H9 (cell line): ENCODE results near the gene MACROD1. TPM values are rescaled to one million over a fixed set of nuclear protein-coding genes. Genes with fewer than 3 reads are reported as not detected.

Experiments used
- DNase-seq: peaks from one replicate; pipeline ENCODE4 v3.0.0-alpha.2; 2017
- H2AFZ ChIP-seq: one replicate; pipeline ENCODE4 v1.6.1; 2013; ENCODE audit warnings: mild to moderate bottlenecking, low read length, control low read depth, moderate library complexity
- H2AK5ac ChIP-seq: 2 replicates; pipeline ENCODE4 v1.6.1; 2013; ENCODE audit warnings: low read length, control low read depth, mixed read lengths; ENCODE audit not compliant: insufficient read length
- H2BK120ac ChIP-seq: one replicate; pipeline ENCODE4 v1.6.1; 2013; ENCODE audit warnings: low read depth, mild to moderate bottlenecking, low read length, control low read depth, inconsistent platforms; ENCODE audit not compliant: poor library complexity, severe bottlenecking
- H2BK12ac ChIP-seq: 2 replicates; pipeline ENCODE4 v1.6.1; 2013; ENCODE audit warnings: low read length, control low read depth, mixed read lengths, low read depth; ENCODE audit not compliant: insufficient read length
- H2BK15ac ChIP-seq: 2 replicates; pipeline ENCODE4 v1.6.1; 2013; ENCODE audit warnings: low read depth, low read length, control low read depth
- H2BK20ac ChIP-seq: one replicate; pipeline ENCODE4 v1.6.1; 2013; ENCODE audit warnings: low read depth, mild to moderate bottlenecking, low read length, control low read depth, inconsistent platforms; ENCODE audit not compliant: poor library complexity, severe bottlenecking
- H2BK5ac ChIP-seq: 2 replicates; pipeline ENCODE4 v1.6.1; 2013; ENCODE audit warnings: low read length, control low read depth, mixed read lengths; ENCODE audit not compliant: insufficient read length
- H3K14ac ChIP-seq: 2 replicates; pipeline ENCODE4 v1.6.1; 2013; ENCODE audit warnings: low read length, control low read depth; ENCODE audit not compliant: insufficient read depth
- H3K18ac ChIP-seq: 2 replicates; pipeline ENCODE4 v1.6.1; 2013; ENCODE audit warnings: low read depth, mild to moderate bottlenecking, mixed read lengths, low read length, control low read depth; ENCODE audit not compliant: insufficient read length
- H3K23ac ChIP-seq: 2 replicates; pipeline ENCODE4 v1.6.1; 2013; ENCODE audit warnings: low read length, control low read depth, mixed read lengths, low read depth; ENCODE audit not compliant: insufficient read length
- H3K23me2 ChIP-seq: 2 replicates; pipeline ENCODE4 v1.6.1; 2013; ENCODE audit warnings: low read depth, mild to moderate bottlenecking, mixed read lengths, low read length, control low read depth; ENCODE audit not compliant: insufficient read length, poor library complexity, severe bottlenecking
- H3K27ac ChIP-seq: 2 replicates; pipeline ENCODE4 v1.5.1; 2013; ENCODE audit warnings: low read length, control low read depth, mixed read lengths, low read depth; ENCODE audit not compliant: insufficient read length
- H3K27me3 ChIP-seq: 2 replicates; pipeline ENCODE4 v1.6.1; 2013; ENCODE audit warnings: low read length, control low read depth, inconsistent platforms; ENCODE audit not compliant: insufficient read depth
- H3K4ac ChIP-seq: 2 replicates; pipeline ENCODE4 v1.6.1; 2013; ENCODE audit warnings: low read depth, mild to moderate bottlenecking, control low read depth, inconsistent platforms, low read length, moderate library complexity
- H3K4me1 ChIP-seq: 2 replicates; pipeline ENCODE4 v1.6.1; 2013; ENCODE audit warnings: low read length, control low read depth, inconsistent platforms; ENCODE audit not compliant: insufficient read depth
- H3K4me2 ChIP-seq: 2 replicates; pipeline ENCODE4 v1.6.1; 2013; ENCODE audit warnings: low read length, control low read depth, mixed read lengths; ENCODE audit not compliant: insufficient read length, insufficient read depth
- H3K56ac ChIP-seq: 2 replicates; pipeline ENCODE4 v1.6.1; 2013; ENCODE audit warnings: low read depth, mild to moderate bottlenecking, mixed read lengths, low read length, control low read depth; ENCODE audit not compliant: insufficient read length
- H3K79me1 ChIP-seq: 2 replicates; pipeline ENCODE4 v1.6.1; 2013; ENCODE audit warnings: low read depth, mild to moderate bottlenecking, moderate library complexity, low read length, control low read depth, inconsistent platforms; ENCODE audit not compliant: insufficient read depth, poor library complexity, severe bottlenecking
- H3K79me2 ChIP-seq: 2 replicates; pipeline ENCODE4 v1.6.1; 2013; ENCODE audit warnings: low read length, control low read depth, inconsistent platforms; ENCODE audit not compliant: insufficient read depth
- H3K9ac ChIP-seq: 2 replicates; pipeline ENCODE4 v1.6.1; 2013; ENCODE audit warnings: low read length, control low read depth, mixed read lengths; ENCODE audit not compliant: insufficient read length; ENCODE audit errors: extremely low read depth
- H3K9me3 ChIP-seq: one replicate; pipeline ENCODE4 v1.6.1; 2013; ENCODE audit warnings: low read depth, low read length, inconsistent platforms; ENCODE audit not compliant: control insufficient read depth
- H3T11ph ChIP-seq: one replicate; pipeline ENCODE4 v1.6.1; 2013; ENCODE audit warnings: mild to moderate bottlenecking, low read length, control low read depth, inconsistent platforms
- H4K20me1 ChIP-seq: one replicate; pipeline ENCODE4 v1.6.1; 2013; ENCODE audit not compliant: control insufficient read depth, insufficient read length, insufficient read depth
- H4K5ac ChIP-seq: 2 replicates; pipeline ENCODE4 v1.6.1; 2013; ENCODE audit warnings: low read depth, mild to moderate bottlenecking, mixed read lengths, low read length, control low read depth; ENCODE audit not compliant: insufficient read length
- H4K8ac ChIP-seq: replicated peaks from 2 replicates; pipeline ENCODE4 v1.6.1; 2013; ENCODE audit warnings: low read length, control low read depth, mixed read lengths, low read depth; ENCODE audit not compliant: insufficient read length
- H4K91ac ChIP-seq: 2 replicates; pipeline ENCODE4 v1.6.1; 2013; ENCODE audit warnings: low read depth, mild to moderate bottlenecking, moderate library complexity, mixed read lengths, low read length, control low read depth; ENCODE audit not compliant: insufficient read length
- H3K27ac Mint-ChIP-seq, 3 experiments: 2 replicates in 2 of 3; 3 replicates in 1 of 3; pipeline ENCODE4 v1.8.0; 2020 to 2021; ENCODE audit warnings: mixed read lengths in 3 of 3, mild to moderate bottlenecking in 1 of 3, moderate library complexity in 1 of 3
- H3K27me3 Mint-ChIP-seq: 2 replicates; pipeline ENCODE4 v1.8.0; 2021; ENCODE audit warnings: low read depth, mild to moderate bottlenecking, moderate library complexity, mixed read lengths
- H3K36me3 Mint-ChIP-seq, 3 experiments: 2 replicates in 2 of 3; 3 replicates in 1 of 3; pipeline ENCODE4 v1.8.0; 2020 to 2021; ENCODE audit warnings: low read depth in 3 of 3, mixed read lengths in 3 of 3; ENCODE audit not compliant: insufficient read depth in 1 of 3
- H3K4me1 Mint-ChIP-seq, 2 experiments: 2 replicates each; pipeline ENCODE4 v1.8.0; 2020; ENCODE audit warnings: mixed read lengths in 2 of 2
- H3K4me3 Mint-ChIP-seq, 2 experiments: 2 replicates in 1 of 2; 3 replicates in 1 of 2; pipeline ENCODE4 v1.8.0; 2020 to 2021; ENCODE audit warnings: mild to moderate bottlenecking in 2 of 2, mixed read lengths in 2 of 2, moderate library complexity in 1 of 2
- H3K9me3 Mint-ChIP-seq, 2 experiments: 2 replicates in 1 of 2; 3 replicates in 1 of 2; pipeline ENCODE4 v1.8.0; 2020; ENCODE audit warnings: mild to moderate bottlenecking in 2 of 2, mixed read lengths in 2 of 2, moderate library complexity in 1 of 2
- CTCF ChIP-seq: fragments of 200-600 bp; sonication (generic); conservative IDR thresholded peaks from 3 replicates; pipeline ENCODE4 v1.8.0; 2021; ENCODE audit warnings: antibody characterized with exemption, mild to moderate bottlenecking
- WGBS: extraction: QIAGEN DNeasy Blood & Tissue Kit; methylation state at CpG from one replicate; pipeline ENCODE4 v1.1.7; 2013; ENCODE audit warnings: missing lambda C conversion rate, low lambda C conversion rate, mixed read lengths; ENCODE audit not compliant: insufficient read length; ENCODE audit errors: extremely low coverage; 5-methylcytosine and 5-hydroxymethylcytosine counted together
- total RNA-seq: library from RNA; stranded (reverse); gene quantifications from 2 replicates; pipeline ENCODE4 v1.2.1, GENCODE V29; 2021

Gene MACROD1
- total RNA-seq, 1 experiment from 2014 or later: 21.2 TPM

DNA sequence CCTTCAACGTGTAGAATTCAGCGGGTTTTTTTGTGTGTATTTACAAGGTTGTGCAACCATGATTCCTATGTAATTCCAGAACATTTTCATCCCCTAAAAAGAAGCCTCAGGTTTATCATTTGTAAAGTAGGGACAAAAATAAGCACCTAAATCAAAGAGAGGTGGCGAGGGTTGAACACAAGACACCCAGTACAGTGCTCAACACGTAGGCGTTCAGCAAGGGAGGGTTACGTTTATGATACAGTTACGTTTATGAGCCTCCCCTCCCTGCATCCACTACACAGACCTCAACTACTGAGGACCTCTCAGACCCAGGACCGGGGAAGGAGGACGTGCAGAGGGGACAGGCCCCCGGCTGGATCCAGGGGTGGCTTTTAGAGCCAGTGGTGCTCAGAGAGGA is 85.5 kb downstream of the MACROD1 start:
- Histone ChIP-seq H4K5ac (no peak overlapping the region), H3K23ac (no peak overlapping the region), H2BK15ac (no peak overlapping the region), H3K27ac (no peak overlapping the region), H3K9me3 (no peaks in the 10 kb centered on the region), H4K91ac (no peak overlapping the region), H3K9ac (no peak overlapping the region), H3K79me2 (no peaks in the 10 kb centered on the region), H3K4me2 (no peak overlapping the region), H3K56ac (no peak overlapping the region), H2AFZ (no peak overlapping the region), H3K18ac (no peak overlapping the region), H3K23me2 (no peaks in the 10 kb centered on the region), H3K79me1 (no peaks in the 10 kb centered on the region), H3K14ac (no peak overlapping the region), H2AK5ac (no peak overlapping the region), H4K20me1 (peaks cover under 1% of the 10 kb centered on the region), H2BK20ac (no peak overlapping the region), H2BK5ac (no peak overlapping the region), H2BK12ac (no peak overlapping the region), H3K4me1 (no peaks in the 10 kb centered on the region), H4K8ac (no peak overlapping the region), H3K27me3 (peaks cover 3% of the 10 kb centered on the region; the same call in 1 of the 2 replicates), H3T11ph (no peak overlapping the region), H2BK120ac (no peak overlapping the region), H3K4ac (no peak overlapping the region)
- Mint-ChIP-seq H3K36me3 (no peaks in the 10 kb centered on the region), H3K4me3 (no peak overlapping the region), H3K4me1 (peaks cover 4 to 13% of the 10 kb centered on the region in 2 experiments; a peak in 2 of 4 replicates), H3K9me3 (no peaks in the 10 kb centered on the region; a peak in 1 of 5 replicates), H3K27ac (no peak overlapping the region), H3K27me3 (peaks cover 78% of the 10 kb centered on the region)
- no peak for TF ChIP-seq CTCF
- DNase-seq: no peak
- no CpG with 5 or more reads among the region's 10 CpGs for WGBS
